D721Med (cell line): ENCODE data around the gene C14orf119.

Source experiments
- DNase-seq: peaks from one replicate; pipeline ENCODE4 v3.0.0; 2011; ENCODE audit warnings: low spot score; ENCODE audit not compliant: insufficient read length
- FAIRE-seq: peaks from 2 replicates; lab custom pipeline; 2011; peaks lifted over from hg19 to GRCh38; lab: Jason Lieb, UNC
- TF ChIP-seq, protein P1 (sequence below): IDR thresholded peaks from 2 replicates; pipeline ENCODE4 v1.5.1; 2012; ENCODE audit warnings: mild to moderate bottlenecking, control low read depth; ENCODE audit not compliant: insufficient read depth; ENCODE audit errors: missing control alignments

C14orf119 gene

DNA sequence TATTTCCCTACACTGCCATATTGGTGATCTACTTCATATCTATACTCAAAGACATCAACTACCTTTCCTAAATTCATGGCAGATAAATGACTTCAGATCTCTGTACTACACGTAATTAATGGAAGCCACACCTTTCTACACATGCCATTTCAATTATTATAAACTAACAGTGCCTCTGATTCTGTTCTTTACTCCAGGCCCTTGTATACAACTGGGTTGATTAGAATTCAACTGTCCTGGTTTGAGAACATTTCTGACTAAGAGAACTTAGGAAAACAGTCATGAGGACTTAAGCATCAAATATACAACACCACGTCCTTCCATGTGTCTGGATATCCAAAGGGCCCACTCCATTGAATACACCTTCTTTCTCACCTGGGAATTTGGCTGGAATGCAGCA lies 2.2 kb upstream of the C14orf119 start:
- DNase-seq (no peak), FAIRE-seq (no peak)
- TF ChIP-seq, protein P1, sequence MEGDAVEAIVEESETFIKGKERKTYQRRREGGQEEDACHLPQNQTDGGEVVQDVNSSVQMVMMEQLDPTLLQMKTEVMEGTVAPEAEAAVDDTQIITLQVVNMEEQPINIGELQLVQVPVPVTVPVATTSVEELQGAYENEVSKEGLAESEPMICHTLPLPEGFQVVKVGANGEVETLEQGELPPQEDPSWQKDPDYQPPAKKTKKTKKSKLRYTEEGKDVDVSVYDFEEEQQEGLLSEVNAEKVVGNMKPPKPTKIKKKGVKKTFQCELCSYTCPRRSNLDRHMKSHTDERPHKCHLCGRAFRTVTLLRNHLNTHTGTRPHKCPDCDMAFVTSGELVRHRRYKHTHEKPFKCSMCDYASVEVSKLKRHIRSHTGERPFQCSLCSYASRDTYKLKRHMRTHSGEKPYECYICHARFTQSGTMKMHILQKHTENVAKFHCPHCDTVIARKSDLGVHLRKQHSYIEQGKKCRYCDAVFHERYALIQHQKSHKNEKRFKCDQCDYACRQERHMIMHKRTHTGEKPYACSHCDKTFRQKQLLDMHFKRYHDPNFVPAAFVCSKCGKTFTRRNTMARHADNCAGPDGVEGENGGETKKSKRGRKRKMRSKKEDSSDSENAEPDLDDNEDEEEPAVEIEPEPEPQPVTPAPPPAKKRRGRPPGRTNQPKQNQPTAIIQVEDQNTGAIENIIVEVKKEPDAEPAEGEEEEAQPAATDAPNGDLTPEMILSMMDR, result no peak

DNA sequence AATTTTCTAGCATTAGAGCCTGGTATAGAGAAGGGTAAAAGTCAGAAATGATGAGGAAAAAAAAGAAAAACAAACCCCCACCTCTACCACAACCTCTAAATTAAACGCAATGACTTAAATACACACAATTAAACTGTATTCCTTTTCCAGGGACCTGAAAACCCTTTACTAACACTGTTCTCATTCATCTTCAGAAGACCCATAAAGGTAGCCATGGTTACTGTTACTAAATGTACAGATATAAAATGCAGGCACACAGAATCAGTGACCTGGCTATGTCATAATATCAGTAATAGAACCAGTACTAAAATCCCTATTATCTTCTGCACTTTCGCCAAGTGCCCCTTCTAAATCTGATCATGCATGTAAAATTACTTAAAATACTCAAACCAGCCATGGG lies 1.8 kb upstream of the C14orf119 start:
- TF ChIP-seq, protein P1, result no peak
- DNase-seq, result no peak
- FAIRE-seq, result no peak

DNA sequence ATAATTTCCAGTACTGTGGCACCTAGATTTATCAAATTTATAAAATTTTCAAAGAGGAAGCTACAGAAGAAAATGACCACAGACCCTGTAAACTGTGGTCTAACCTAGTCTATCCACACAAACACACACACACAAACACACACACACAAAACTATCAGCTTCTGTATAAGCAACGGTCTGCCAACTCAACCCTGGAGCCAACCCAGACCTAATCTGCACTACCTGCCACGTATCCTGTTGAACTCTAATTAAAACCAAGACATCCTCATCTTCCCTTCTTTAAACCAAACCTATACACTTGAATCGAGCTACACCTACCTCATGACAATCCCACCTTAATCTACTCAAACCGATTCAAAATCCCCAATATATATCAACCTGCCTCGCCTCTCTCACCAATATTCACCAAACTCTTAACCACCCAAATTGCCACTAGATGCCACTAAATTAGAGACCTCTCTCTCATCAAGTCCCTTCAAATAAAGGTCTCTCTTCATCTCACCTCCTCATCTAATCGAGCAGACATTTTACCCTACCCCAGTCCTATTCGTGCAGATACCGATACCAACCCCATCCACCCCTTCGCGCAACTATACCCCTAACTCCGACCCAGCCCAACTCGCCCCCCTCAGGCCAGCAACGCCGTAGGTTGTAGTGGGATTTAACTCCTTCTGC lies 1.2 kb upstream of the C14orf119 start:
- no peak for FAIRE-seq
- TF ChIP-seq, protein P1, result peak; percentile 20

DNA sequence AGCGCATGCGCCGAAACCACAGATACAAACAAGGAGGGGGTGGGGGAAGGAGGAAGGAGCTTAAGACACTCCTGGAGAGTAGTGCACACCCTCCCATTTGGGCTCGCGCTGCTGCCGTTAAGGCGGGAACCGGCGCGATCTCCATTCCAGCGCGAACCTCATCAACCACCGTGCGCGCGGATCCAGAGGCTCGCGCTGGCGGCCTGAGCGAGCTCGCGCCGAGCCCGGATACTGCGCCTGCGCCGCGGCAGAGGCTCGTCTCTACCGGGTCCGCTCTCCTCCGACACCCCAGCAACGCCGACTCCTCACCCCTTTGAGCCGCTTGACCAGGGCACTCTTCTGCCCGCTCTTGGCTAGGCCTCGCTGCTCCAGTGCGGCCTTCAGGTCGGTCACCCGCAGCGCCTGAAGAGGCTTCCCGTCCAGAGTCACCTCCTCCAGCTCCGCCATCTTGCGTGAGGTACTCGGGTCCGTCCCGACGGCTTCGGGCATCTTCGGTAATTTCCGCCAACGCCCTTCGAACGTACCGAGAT lies 574 bp upstream of the C14orf119 start, which contains the start of gene ACIN1:
TSS of gene ACIN1 (minus strand) at position 471 of the 530 bp plus-strand sequence. CDS start at position 447, 24 bp downstream.
- DNase-seq, result no peak
- FAIRE-seq, result no peak
- TF ChIP-seq, protein P1, result no peak

More for the DNA sequence above, 1.2 kb upstream of the C14orf119 start:
- no peak for DNase-seq

DNA sequence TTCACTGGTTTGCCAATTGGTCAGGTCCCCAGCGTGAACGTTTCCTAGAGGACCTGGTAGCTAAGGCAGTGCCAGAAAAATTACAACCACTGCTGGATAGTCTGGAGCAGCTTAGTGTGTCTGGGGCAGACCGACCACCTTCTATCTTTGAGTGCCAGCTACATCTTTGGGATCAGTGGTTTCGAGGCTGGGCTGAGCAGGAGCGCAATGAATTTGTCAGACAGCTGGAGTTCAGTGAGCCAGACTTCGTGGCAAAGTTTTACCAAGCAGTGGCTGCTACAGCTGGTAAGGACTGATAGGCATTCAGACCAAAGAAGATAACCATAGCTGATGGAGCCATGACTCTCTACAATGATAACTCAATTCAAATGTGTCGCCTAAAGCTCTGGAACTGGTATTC lies 2.5 kb downstream of the C14orf119 start:
- DNase-seq (no peak), FAIRE-seq (no peak)
- TF ChIP-seq, protein P1, result no peak

DNA sequence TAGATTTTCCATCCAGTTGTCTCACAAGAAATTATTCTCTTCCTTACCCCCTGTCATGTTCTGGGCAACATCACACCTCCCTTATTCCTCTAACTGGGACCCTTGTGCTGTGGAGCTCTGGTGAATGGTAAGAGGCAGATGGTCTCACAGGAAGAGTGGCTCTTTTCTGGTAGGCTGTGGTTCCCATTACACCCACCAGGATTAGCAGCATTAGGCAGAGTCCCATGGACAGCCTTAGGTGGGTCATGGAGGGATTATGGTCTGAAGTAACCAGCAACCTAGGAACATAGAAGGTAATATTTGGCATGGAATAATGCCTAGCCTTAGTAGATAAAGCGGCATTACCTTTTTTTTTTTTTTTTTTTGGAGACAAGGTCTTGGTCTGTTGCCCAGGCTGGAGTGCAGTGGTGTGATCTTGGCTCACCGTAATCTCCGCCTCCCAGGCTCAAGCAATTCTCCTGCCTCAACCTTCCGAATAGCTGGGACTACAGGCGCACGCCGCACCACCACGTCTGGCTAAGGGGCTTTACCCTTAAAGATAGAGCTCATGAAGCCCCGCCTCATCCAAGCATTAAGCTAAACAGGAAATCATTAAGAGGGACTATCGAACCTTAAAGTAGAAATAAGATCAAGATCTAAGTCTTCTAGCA lies 4.0 kb downstream of the C14orf119 start:
- TF ChIP-seq, protein P1, result no peak
- DNase-seq, result no peak
- FAIRE-seq, result no peak
